ENCODE results near the gene HPDL.
"Not testable (repeated sequence)": the region's sequence is repeated elsewhere in the genome, so short reads cannot be mapped to it uniquely, and the experiment has no call there.

Gene HPDL

GRCh38 chr1:45326627-45327623, at the start of gene HPDL:
HPDL (plus strand) TSS chr1:45326895; CDS start chr1:45327149, 254 bp downstream.
- peak; percentile 43 for DNase-seq

- DNase-seq = no peak
Observed at GRCh38 chr1:45282351-45282750, 44.3 kb upstream of the HPDL start.

GRCh38 chr1:45284858-45285257, 41.8 kb upstream of the HPDL start:
- not testable (repeated sequence) for DNase-seq

- not testable (repeated sequence) for DNase-seq
Observed at GRCh38 chr1:45286521-45286920, 40.2 kb upstream of the HPDL start.

- DNase-seq = not testable (repeated sequence)
Observed at GRCh38 chr1:45291002-45291401, 35.7 kb upstream of the HPDL start.

GRCh38 chr1:45291716-45292115, 35.0 kb upstream of the HPDL start:
- DNase-seq = no peak

- no peak for DNase-seq
Observed at GRCh38 chr1:45297666-45298356, 28.9 kb upstream of the HPDL start.

GRCh38 chr1:45299296-45299695, 27.4 kb upstream of the HPDL start:
- no peak for DNase-seq

- DNase-seq = peak; percentile 71
Observed at GRCh38 chr1:45299981-45300668, 26.6 kb upstream of the HPDL start.

GRCh38 chr1:45300669-45300997, 26.1 kb upstream of the HPDL start:
- no peak for DNase-seq

- no peak for DNase-seq
Observed at GRCh38 chr1:45302505-45303150, 24.1 kb upstream of the HPDL start.

- DNase-seq = peak; percentile 98
Observed at GRCh38 chr1:45303520-45304310, 23.0 kb upstream of the HPDL start.

GRCh38 chr1:45304311-45305081, 22.2 kb upstream of the HPDL start:
- DNase-seq = no peak

- no peak for DNase-seq
Observed at GRCh38 chr1:45305231-45305630, 21.5 kb upstream of the HPDL start.

- DNase-seq = no peak
Observed at GRCh38 chr1:45306319-45306718, 20.4 kb upstream of the HPDL start.

GRCh38 chr1:45306905-45307304, 19.8 kb upstream of the HPDL start:
- DNase-seq = no peak

GRCh38 chr1:45314266-45314665, 12.4 kb upstream of the HPDL start:
- no peak for DNase-seq

- DNase-seq = no peak
Observed at GRCh38 chr1:45317166-45317565, 9.5 kb upstream of the HPDL start.

- DNase-seq = no peak
Observed at GRCh38 chr1:45319761-45320160, 6.9 kb upstream of the HPDL start.

- no peak for DNase-seq
Observed at GRCh38 chr1:45321444-45321843, 5.3 kb upstream of the HPDL start.

GRCh38 chr1:45322486-45323040, 4.1 kb upstream of the HPDL start:
- no peak for DNase-seq
